ENCODE results near the gene SRRM3.
A peak's percentile ranks its signal among the peaks of the same experiment; 100 is the strongest.
"Not testable (repeated sequence)": the region's sequence is repeated elsewhere in the genome, so short reads cannot be mapped to it uniquely, and the experiment has no call there.

SRRM3 gene

DNA sequence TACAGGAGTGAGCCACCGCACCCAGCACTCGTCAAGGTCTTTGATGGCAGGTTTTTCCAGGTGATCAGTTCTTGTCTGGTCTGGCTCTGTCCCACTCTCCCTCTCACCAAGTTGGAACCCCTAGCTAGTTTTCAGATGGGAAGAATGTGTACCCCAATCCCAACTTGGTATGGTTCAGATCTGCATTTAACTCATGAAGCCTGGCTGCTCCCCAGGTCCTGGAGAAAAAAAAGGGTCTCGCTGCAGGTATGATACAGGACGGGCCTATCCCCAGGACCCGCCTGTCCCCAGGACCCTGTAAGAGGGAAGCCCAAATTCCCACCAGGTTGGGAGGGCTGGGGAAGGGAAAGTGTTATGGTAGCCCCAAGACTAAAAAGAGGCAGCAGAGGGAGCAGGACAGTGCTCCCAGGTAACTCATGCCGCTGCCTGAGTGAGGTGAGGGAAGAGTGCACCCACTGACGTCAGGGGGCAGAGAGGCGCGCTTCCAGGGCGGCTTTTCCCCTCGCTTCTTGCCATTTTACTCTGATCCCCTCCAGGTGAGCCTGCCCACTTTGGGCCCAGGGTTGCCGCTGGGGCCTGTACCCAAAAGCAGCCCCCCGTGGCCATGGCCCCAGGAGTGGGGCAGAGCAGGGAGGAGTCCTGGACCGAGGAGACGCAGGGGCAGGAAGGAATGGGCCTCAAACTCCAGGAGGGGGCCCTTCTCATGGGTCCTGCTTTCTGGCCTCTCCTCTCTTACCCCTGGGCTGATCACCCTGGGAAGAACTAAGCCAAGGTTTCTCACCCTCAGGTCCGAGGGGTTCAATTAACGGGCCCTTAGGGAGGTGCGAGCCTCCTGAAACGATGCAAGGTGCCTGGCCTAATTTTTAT lies 36.4 kb upstream of the SRRM3 start:
- TF ChIP-seq, protein P1, sequence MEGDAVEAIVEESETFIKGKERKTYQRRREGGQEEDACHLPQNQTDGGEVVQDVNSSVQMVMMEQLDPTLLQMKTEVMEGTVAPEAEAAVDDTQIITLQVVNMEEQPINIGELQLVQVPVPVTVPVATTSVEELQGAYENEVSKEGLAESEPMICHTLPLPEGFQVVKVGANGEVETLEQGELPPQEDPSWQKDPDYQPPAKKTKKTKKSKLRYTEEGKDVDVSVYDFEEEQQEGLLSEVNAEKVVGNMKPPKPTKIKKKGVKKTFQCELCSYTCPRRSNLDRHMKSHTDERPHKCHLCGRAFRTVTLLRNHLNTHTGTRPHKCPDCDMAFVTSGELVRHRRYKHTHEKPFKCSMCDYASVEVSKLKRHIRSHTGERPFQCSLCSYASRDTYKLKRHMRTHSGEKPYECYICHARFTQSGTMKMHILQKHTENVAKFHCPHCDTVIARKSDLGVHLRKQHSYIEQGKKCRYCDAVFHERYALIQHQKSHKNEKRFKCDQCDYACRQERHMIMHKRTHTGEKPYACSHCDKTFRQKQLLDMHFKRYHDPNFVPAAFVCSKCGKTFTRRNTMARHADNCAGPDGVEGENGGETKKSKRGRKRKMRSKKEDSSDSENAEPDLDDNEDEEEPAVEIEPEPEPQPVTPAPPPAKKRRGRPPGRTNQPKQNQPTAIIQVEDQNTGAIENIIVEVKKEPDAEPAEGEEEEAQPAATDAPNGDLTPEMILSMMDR (IDR thresholded peaks at IDR 0.05), result no peak
- peaks cover 16% of the 10 kb centered on the region for H3K4me1 Mint-ChIP-seq
- H3K4me3 Mint-ChIP-seq, result no peak overlapping the region
- H3K27ac Mint-ChIP-seq, result no peak overlapping the region
- peaks cover 6% of the 10 kb centered on the region for H3K27me3 Mint-ChIP-seq (ENCODE audit: low read depth, poor library complexity)
- no peaks in the 10 kb centered on the region for H3K36me3 Mint-ChIP-seq (ENCODE audit: low read depth)
- DNase-seq, result no peak
- no peaks in the 10 kb centered on the region for H3K9me3 Mint-ChIP-seq

DNA sequence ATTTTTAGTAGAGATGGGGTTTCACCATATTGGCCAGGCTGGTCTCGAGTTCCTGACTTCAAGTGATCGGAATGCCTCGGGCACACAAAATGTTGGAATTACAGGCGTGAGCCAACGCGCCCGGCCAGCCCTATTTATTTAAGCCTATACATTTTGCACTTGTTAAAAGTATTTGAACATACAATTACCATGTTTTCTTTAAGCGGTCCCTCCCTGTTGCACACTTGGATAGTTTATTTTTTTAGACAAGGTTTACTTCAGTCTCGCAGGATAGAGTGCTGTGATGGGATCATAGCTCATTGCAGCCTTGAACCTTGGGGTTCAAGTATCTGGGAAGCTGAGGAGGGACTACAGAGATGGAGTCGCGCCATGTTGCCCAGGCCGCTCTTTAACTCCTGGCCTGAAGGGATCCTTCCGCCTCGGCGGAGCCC lies 35.7 kb upstream of the SRRM3 start:
- Mint-ChIP-seq H3K4me3 (peak overlapping the region; percentile 83), H3K27ac (peak overlapping the region; percentile 98), H3K36me3 (ENCODE audit: low read depth) (no peaks in the 10 kb centered on the region), H3K9me3 (no peaks in the 10 kb centered on the region), H3K4me1 (peaks cover 17% of the 10 kb centered on the region), H3K27me3 (ENCODE audit: low read depth, poor library complexity) (peaks cover 6% of the 10 kb centered on the region)
- TF ChIP-seq, protein P1 (IDR thresholded peaks at IDR 0.05), result no peak
- no peak for DNase-seq

DNA sequence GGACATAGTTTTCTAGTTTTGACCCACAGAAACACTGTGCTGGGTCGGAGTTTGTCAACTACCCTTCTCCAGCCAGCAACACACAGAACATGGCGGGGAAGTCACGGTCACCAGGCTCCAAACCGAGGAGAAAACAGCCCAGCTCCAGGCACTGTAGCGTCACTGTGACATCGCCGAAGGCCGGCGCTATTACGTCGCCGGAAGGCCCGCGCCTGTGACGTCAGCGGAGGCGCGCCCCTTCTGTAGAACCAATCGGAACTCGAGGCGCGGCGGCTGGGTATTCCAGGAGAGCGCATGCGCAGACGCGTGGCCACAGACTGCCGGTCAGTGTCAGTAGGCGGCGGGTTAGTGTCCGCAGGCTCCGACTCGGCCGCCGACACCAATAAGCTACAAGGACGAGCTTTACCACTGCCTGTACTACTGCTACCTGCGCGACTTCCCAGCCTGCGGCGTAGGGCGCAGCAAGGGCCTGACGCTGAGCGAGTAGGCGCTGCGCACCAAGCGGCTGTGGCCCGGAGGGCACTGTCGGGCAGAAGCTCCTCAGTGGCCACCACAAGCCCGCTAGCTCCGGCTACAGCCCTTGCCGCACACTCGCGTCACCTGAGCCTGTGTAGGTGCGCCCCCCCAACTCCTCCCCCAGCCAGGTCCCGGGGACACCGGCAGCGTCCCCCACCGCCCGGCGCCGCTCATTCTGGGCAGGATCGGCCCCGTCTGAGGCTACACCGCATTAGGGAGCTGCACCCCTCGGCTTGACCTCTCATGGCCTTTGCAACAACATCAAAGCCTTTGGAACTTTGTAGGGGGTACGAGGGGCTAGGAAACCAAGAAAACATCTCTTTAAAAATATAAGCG lies 35.1 kb upstream of the SRRM3 start:
- TF ChIP-seq, protein P1 (IDR thresholded peaks at IDR 0.05), result no peak
- H3K27me3 Mint-ChIP-seq (ENCODE audit: low read depth, poor library complexity), result peaks cover 6% of the 10 kb centered on the region
- H3K27ac Mint-ChIP-seq, result peak overlapping the region; percentile 98
- H3K4me3 Mint-ChIP-seq, result peak overlapping the region; percentile 83
- H3K4me1 Mint-ChIP-seq, result peaks cover 17% of the 10 kb centered on the region
- no peaks in the 10 kb centered on the region for H3K36me3 Mint-ChIP-seq (ENCODE audit: low read depth)
- no peaks in the 10 kb centered on the region for H3K9me3 Mint-ChIP-seq
- DNase-seq, result peak; percentile 98

DNA sequence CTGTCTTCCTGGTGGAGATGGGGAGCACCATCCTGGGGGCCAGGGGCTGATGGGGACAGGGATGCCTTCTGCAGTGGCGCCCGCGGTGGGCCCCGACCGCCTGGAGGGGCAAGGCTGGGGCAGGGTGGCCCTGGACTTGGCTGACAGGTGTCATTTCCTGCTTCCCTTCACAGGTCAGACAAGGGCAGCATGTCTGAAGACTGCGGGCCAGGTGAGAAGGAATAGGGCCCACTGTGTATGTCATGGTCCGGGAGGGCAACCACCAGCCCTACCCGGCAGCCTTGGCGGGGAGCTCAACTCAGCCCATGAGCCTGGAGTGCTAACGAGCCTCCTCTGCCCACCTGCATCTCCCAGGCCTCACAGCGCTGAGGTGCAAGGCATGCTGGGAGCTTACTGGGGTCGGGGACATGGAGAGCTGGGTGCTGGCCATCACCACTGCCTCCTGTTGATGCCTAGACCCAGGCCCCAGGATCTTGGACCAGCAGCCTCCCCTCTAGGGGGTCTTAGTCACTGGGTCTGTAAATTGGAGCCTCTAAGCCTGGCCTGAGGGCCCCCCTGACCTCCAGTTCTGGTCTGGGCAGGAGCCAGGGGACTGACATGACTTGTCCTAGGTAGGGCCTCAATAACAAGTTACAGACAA lies 28.0 kb upstream of the SRRM3 start:
- Mint-ChIP-seq H3K27ac (no peak overlapping the region), H3K4me1 (peaks cover 12% of the 10 kb centered on the region), H3K4me3 (no peak overlapping the region), H3K27me3 (ENCODE audit: low read depth, poor library complexity) (peaks cover 12% of the 10 kb centered on the region), H3K9me3 (no peaks in the 10 kb centered on the region), H3K36me3 (ENCODE audit: low read depth) (no peaks in the 10 kb centered on the region)
- TF ChIP-seq, protein P1 (IDR thresholded peaks at IDR 0.05), result no peak
- DNase-seq, result no peak

DNA sequence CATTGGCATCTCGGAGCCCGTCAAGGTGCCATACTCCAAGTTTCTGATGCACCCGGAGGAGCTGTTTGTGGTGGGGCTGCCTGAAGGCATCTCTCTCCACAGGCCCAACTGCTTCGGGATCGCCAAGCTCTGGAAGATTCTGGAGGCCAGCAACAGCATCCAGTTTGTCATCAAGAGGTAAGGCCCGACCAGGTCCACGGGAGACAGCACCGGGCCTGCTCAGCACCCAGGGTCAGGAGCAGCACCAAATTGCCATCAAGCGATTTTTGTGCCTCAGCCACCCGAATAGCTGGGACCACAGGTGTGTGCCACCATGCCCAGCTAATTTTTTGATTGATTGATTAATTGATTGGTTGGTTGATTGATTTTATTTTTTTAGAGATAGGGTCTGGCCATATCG lies 24.7 kb upstream of the SRRM3 start:
- DNase-seq; H3K27ac Mint-ChIP-seq; H3K4me3 Mint-ChIP-seq; H3K4me1 Mint-ChIP-seq; H3K9me3 Mint-ChIP-seq; H3K36me3 Mint-ChIP-seq (ENCODE audit: low read depth): not testable (repeated sequence)
- H3K27me3 Mint-ChIP-seq (ENCODE audit: low read depth, poor library complexity), result peaks cover 12% of the 10 kb centered on the region

DNA sequence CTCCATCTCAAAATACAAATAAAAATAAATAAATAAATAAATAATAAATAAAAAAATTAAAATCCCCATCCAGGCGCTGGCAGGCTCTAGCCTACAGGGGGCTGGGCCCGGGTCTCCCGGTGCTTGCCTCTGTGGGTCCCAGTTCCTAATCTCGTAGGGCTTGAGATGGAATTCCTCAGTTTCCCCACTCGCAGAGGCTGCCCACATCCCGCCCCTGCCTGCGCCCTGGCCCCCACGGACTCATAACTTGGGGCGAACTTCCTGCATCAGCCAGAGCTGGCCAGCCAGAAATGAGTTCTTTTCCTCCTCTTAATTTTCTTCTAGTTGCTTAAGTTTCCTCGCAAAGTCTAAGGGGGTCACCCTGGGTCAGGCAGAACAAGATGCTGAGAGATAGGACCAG lies 22.0 kb upstream of the SRRM3 start:
- TF ChIP-seq, protein P1 (IDR thresholded peaks at IDR 0.05), result no peak
- Mint-ChIP-seq H3K4me3 (no peak overlapping the region), H3K27me3 (ENCODE audit: low read depth, poor library complexity) (peaks cover 6% of the 10 kb centered on the region), H3K27ac (no peak overlapping the region), H3K4me1 (peaks cover 14% of the 10 kb centered on the region), H3K9me3 (no peaks in the 10 kb centered on the region), H3K36me3 (ENCODE audit: low read depth) (no peaks in the 10 kb centered on the region)
- DNase-seq, result no peak

Measured in nephron progenitor cell (in vitro differentiated cells).